GM23338 (cell line): ENCODE data around the gene TMEM131L.

Experiments used
- CREB1 ChIP-seq: fragments of 250-450 bp; sonication (Bioruptor Pico); IDR thresholded peaks from 2 replicates; pipeline ENCODE4 v1.5.0; 2020; ENCODE audit warnings: low read depth, mild to moderate bottlenecking, moderate library complexity
- CTCF ChIP-seq, 2 experiments: fragments of 200-600 bp in 1 of 2; sonication (generic) in 1 of 2; conservative IDR thresholded peaks; 2 replicates each; pipeline versions ENCODE4 v1.5.1 to v1.6.1; 2016 to 2017; ENCODE audit warnings: antibody characterized with exemption in 2 of 2, low read depth in 2 of 2, mild to moderate bottlenecking in 2 of 2, moderate library complexity in 1 of 2
- ETS1 ChIP-seq: IDR thresholded peaks from 2 replicates; pipeline ENCODE4 v1.6.1; 2016; ENCODE audit warnings: antibody characterized with exemption
- EZH2 ChIP-seq: fragments of 200-600 bp; sonication (generic); IDR thresholded peaks from one replicate; pipeline ENCODE4 v1.8.0; 2017; ENCODE audit warnings: antibody characterized with exemption, mild to moderate bottlenecking, low read depth; ENCODE audit not compliant: unreplicated experiment
- EZH2phosphoT487 ChIP-seq: fragments of 200-600 bp; sonication (generic); IDR thresholded peaks from one replicate; pipeline ENCODE4 v1.8.1; 2018; ENCODE audit warnings: antibody characterized with exemption; ENCODE audit not compliant: unreplicated experiment
- JUNB ChIP-seq: IDR thresholded peaks from one replicate; pipeline ENCODE4 v1.6.1; 2016; ENCODE audit warnings: antibody characterized with exemption; ENCODE audit not compliant: unreplicated experiment
- NANOG ChIP-seq: IDR thresholded peaks from 2 replicates; pipeline ENCODE4 v1.6.1; 2016; ENCODE audit warnings: antibody characterized with exemption, borderline replicate concordance
- POLR2AphosphoS5 ChIP-seq: IDR thresholded peaks from 2 replicates; pipeline ENCODE4 v1.6.1; 2016; ENCODE audit warnings: antibody characterized with exemption, low read depth
- REST ChIP-seq: IDR thresholded peaks from one replicate; pipeline ENCODE4 v1.6.1; 2018; ENCODE audit warnings: antibody characterized with exemption; ENCODE audit not compliant: unreplicated experiment
- STAT1 ChIP-seq: IDR thresholded peaks from one replicate; pipeline ENCODE4 v1.6.1; 2016; ENCODE audit warnings: antibody characterized with exemption; ENCODE audit not compliant: unreplicated experiment

GRCh38 chr4:153418558-153418957 is 47.6 kb upstream of the TMEM131L start:
- no peak for TF ChIP-seq EZH2
- TF ChIP-seq CTCF (conservative IDR thresholded peaks at IDR 0.05; ENCODE audit: low read depth in 2 of 2) = no peak
- TF ChIP-seq CREB1 = no peak
- TF ChIP-seq REST = no peak
- no peak for TF ChIP-seq POLR2AphosphoS5
- no peak for TF ChIP-seq EZH2phosphoT487
- no peak for TF ChIP-seq NANOG
- no peak for TF ChIP-seq JUNB
- no peak for TF ChIP-seq ETS1
- TF ChIP-seq STAT1 = no peak
